Liver (tissue), 3 donors: ENCODE results near the gene LAMA1.

Experiments used
- HNF4G ChIP-seq: IDR thresholded peaks from 2 replicates; pipeline ENCODE4 v1.6.1; 2016; ENCODE audit warnings: antibody characterized with exemption
- RXRA ChIP-seq, 2 donors: IDR thresholded peaks; 2 replicates each; pipeline ENCODE4 v1.6.1; 2017 to 2018; ENCODE audit warnings: antibody characterized with exemption in 2 of 2, mild to moderate bottlenecking in 1 of 2
- SP1 ChIP-seq: IDR thresholded peaks from 2 replicates; pipeline ENCODE4 v1.6.1; 2018; ENCODE audit warnings: antibody characterized with exemption, mild to moderate bottlenecking
- TAF1 ChIP-seq: conservative IDR thresholded peaks from 2 replicates; pipeline ENCODE4 v1.6.1; 2016; ENCODE audit warnings: antibody characterized with exemption, mild to moderate bottlenecking
- TF ChIP-seq, protein P1 (sequence below): fragments of 150-350 bp; IDR thresholded peaks from 2 replicates; pipeline ENCODE4 v1.5.1; 2017; ENCODE audit warnings: improper control_type of control experiment, low read depth, low read length; ENCODE audit not compliant: missing input control
- TF ChIP-seq, protein P2 (sequence below): IDR thresholded peaks from 2 replicates; pipeline ENCODE4 v1.6.1; 2016; ENCODE audit warnings: antibody characterized with exemption, mild to moderate bottlenecking
- TF ChIP-seq, protein P3 (sequence below): IDR thresholded peaks from 2 replicates; pipeline ENCODE4 v1.6.1; 2016; ENCODE audit warnings: antibody characterized with exemption
- TF ChIP-seq, protein P4 (sequence below): IDR thresholded peaks from 2 replicates; pipeline ENCODE4 v1.6.1; 2016; ENCODE audit warnings: antibody characterized with exemption
- TF ChIP-seq, protein P5 (sequence below): IDR thresholded peaks from 2 replicates; pipeline ENCODE4 v1.6.1; 2016; ENCODE audit warnings: antibody characterized with exemption
- donor health status: healthy.
- donor health status: healthy.

DNA sequence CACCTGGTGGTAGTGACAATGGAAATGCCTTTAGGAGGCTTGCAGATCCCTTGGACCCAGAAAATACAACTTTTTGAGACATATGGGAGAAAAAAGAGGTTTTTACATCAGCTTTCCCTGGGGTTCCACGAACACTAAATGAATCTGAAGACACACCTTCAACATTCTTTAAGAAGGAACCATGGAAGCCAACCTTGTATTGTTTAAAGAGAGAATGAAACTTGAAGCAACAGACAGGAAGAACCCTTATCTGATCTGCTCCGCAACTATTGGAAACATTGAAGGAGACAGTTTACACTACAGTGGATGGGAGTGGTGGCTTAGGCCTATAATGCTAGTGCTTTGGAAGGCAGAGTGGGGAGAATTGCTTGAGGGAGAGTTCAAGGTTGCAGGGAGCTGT, 190.4 kb downstream of the LAMA1 start:
- TF ChIP-seq, protein P1, sequence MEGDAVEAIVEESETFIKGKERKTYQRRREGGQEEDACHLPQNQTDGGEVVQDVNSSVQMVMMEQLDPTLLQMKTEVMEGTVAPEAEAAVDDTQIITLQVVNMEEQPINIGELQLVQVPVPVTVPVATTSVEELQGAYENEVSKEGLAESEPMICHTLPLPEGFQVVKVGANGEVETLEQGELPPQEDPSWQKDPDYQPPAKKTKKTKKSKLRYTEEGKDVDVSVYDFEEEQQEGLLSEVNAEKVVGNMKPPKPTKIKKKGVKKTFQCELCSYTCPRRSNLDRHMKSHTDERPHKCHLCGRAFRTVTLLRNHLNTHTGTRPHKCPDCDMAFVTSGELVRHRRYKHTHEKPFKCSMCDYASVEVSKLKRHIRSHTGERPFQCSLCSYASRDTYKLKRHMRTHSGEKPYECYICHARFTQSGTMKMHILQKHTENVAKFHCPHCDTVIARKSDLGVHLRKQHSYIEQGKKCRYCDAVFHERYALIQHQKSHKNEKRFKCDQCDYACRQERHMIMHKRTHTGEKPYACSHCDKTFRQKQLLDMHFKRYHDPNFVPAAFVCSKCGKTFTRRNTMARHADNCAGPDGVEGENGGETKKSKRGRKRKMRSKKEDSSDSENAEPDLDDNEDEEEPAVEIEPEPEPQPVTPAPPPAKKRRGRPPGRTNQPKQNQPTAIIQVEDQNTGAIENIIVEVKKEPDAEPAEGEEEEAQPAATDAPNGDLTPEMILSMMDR, result no peak
- TF ChIP-seq, protein P2, sequence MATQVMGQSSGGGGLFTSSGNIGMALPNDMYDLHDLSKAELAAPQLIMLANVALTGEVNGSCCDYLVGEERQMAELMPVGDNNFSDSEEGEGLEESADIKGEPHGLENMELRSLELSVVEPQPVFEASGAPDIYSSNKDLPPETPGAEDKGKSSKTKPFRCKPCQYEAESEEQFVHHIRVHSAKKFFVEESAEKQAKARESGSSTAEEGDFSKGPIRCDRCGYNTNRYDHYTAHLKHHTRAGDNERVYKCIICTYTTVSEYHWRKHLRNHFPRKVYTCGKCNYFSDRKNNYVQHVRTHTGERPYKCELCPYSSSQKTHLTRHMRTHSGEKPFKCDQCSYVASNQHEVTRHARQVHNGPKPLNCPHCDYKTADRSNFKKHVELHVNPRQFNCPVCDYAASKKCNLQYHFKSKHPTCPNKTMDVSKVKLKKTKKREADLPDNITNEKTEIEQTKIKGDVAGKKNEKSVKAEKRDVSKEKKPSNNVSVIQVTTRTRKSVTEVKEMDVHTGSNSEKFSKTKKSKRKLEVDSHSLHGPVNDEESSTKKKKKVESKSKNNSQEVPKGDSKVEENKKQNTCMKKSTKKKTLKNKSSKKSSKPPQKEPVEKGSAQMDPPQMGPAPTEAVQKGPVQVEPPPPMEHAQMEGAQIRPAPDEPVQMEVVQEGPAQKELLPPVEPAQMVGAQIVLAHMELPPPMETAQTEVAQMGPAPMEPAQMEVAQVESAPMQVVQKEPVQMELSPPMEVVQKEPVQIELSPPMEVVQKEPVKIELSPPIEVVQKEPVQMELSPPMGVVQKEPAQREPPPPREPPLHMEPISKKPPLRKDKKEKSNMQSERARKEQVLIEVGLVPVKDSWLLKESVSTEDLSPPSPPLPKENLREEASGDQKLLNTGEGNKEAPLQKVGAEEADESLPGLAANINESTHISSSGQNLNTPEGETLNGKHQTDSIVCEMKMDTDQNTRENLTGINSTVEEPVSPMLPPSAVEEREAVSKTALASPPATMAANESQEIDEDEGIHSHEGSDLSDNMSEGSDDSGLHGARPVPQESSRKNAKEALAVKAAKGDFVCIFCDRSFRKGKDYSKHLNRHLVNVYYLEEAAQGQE, result no peak
- TF ChIP-seq TAF1, result no peak
- TF ChIP-seq RXRA (IDR thresholded peaks at IDR 0.05), result no peak
- TF ChIP-seq SP1, result no peak
- TF ChIP-seq, protein P3, sequence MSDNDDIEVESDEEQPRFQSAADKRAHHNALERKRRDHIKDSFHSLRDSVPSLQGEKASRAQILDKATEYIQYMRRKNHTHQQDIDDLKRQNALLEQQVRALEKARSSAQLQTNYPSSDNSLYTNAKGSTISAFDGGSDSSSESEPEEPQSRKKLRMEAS, result no peak
- TF ChIP-seq, protein P4, sequence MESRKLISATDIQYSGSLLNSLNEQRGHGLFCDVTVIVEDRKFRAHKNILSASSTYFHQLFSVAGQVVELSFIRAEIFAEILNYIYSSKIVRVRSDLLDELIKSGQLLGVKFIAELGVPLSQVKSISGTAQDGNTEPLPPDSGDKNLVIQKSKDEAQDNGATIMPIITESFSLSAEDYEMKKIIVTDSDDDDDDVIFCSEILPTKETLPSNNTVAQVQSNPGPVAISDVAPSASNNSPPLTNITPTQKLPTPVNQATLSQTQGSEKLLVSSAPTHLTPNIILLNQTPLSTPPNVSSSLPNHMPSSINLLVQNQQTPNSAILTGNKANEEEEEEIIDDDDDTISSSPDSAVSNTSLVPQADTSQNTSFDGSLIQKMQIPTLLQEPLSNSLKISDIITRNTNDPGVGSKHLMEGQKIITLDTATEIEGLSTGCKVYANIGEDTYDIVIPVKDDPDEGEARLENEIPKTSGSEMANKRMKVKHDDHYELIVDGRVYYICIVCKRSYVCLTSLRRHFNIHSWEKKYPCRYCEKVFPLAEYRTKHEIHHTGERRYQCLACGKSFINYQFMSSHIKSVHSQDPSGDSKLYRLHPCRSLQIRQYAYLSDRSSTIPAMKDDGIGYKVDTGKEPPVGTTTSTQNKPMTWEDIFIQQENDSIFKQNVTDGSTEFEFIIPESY, result no peak
- TF ChIP-seq, protein P5, sequence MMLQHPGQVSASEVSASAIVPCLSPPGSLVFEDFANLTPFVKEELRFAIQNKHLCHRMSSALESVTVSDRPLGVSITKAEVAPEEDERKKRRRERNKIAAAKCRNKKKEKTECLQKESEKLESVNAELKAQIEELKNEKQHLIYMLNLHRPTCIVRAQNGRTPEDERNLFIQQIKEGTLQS, result no peak
- no peak for TF ChIP-seq HNF4G
